Left ventricle myocardium inferior (tissue), 1 donor: ENCODE data around the gene FNIP1. TPM values are rescaled to one million over a fixed set of nuclear protein-coding genes. Genes with fewer than 3 reads are reported as not detected.
"Not testable (repeated sequence)": the region's sequence is repeated elsewhere in the genome, so short reads cannot be mapped to it uniquely, and the experiment has no call there.

ENCODE experiments used
- DNase-seq: peaks from one replicate; pipeline ENCODE4 v3.0.0-alpha.2; 2020
- H3K27ac ChIP-seq: fragments of 200-600 bp; replicated peaks from 2 replicates; pipeline ENCODE4 v1.8.0; 2021
- H3K27me3 ChIP-seq: fragments of 200-600 bp; 2 replicates; pipeline ENCODE4 v1.8.0; 2021; ENCODE audit warnings: low read depth
- H3K36me3 ChIP-seq: fragments of 200-600 bp; 2 replicates; pipeline ENCODE4 v1.8.0; 2021
- H3K4me1 ChIP-seq: fragments of 200-600 bp; 2 replicates; pipeline ENCODE4 v1.8.0; 2021
- H3K4me3 ChIP-seq: fragments of 200-600 bp; 2 replicates; pipeline ENCODE4 v1.8.0; 2021; ENCODE audit warnings: mild to moderate bottlenecking, moderate library complexity
- H3K9me3 ChIP-seq: fragments of 200-600 bp; replicated peaks from 2 replicates; pipeline ENCODE4 v1.8.0; 2021
- CTCF ChIP-seq: fragments of 200-600 bp; IDR thresholded peaks from 2 replicates; pipeline ENCODE4 v1.8.0; 2021; ENCODE audit warnings: antibody characterized with exemption, mild to moderate bottlenecking, borderline replicate concordance
- intact Hi-C: fragments of 100-400 bp; cut with micrococcal nuclease; formaldehyde crosslinking; loops from one replicate; pipeline ENCODE4 v1.11.0; 2022
- total RNA-seq: library from RNA; stranded (reverse); fragmentation: NEBNext Ultra II Directional; extraction: Animal tissue kit (Norgen Biotek cat#: 25700); gene quantifications from one replicate; pipeline ENCODE4 v1.2.1, GENCODE V29; 2021
- donor health status: DM: no; HTN: yes; CAD: no; lungs with severe emphysema.

The FNIP1 gene
- total RNA-seq, 1 donor from 2014 or later = 30.6 TPM

GRCh38 chr5:131745155-131745554, 51.7 kb downstream of the FNIP1 start:
- H3K36me3 ChIP-seq = peaks cover 33% of the 10 kb centered on the region
- no peaks in the 10 kb centered on the region for H3K9me3 ChIP-seq
- intact Hi-C loops = no loop called here
- no peak for TF ChIP-seq CTCF
- H3K4me1 ChIP-seq = peaks cover 32% of the 10 kb centered on the region
- no peak overlapping the region for H3K27ac ChIP-seq
- DNase-seq = no peak
- no peaks in the 10 kb centered on the region for H3K27me3 ChIP-seq
- no peak overlapping the region for H3K4me3 ChIP-seq

- Histone ChIP-seq H3K27ac (no peak overlapping the region), H3K27me3 (no peaks in the 10 kb centered on the region), H3K4me3 (no peak overlapping the region), H3K4me1 (peaks cover 10% of the 10 kb centered on the region), H3K9me3 (no peaks in the 10 kb centered on the region), H3K36me3 (peaks cover 44% of the 10 kb centered on the region)
- DNase-seq = no peak
- no peak for TF ChIP-seq CTCF
- intact Hi-C loops = no loop called here
Measured at GRCh38 chr5:131740477-131740876, 56.3 kb downstream of the FNIP1 start.

DNA sequence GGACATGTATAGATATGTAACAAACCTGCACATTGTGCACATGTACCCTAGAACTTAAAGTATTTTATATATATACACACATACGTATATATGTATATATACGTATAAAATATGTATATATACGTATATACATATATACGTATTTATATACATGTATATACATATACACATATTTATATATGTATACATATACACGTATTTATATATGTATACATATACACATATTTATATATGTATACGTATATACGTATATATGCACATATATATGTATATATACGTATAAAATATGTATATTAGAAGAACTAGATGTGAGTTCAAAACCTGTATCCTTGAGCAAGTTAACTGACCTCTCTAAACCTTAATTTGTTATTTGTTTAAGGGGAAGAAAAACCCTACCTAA, 61.4 kb downstream of the FNIP1 start:
- intact Hi-C loops = no loop called here
- Histone ChIP-seq H3K27ac (no peak overlapping the region), H3K27me3 (no peaks in the 10 kb centered on the region), H3K4me3 (no peak overlapping the region), H3K9me3 (no peaks in the 10 kb centered on the region), H3K36me3 (peaks cover 22% of the 10 kb centered on the region), H3K4me1 (peaks cover 4% of the 10 kb centered on the region)
- no peak for TF ChIP-seq CTCF
- no peak for DNase-seq

DNA sequence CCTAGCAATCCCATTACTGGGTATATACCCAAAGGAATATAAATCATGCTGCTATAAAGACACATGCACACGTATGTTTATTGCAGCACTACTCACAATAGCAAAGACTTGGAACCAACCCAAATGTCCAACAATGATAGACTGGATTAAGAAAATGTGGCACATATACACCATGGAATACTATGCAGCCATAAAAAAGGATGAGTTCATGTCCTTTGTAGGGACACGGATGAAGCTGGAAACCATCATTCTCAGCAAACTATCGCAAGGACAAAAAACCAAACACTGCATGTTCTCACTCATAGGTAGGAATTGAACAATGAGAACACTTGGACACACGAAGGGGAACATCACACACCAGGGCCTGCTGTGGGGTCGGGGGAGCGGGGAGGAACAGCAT, 61.9 kb downstream of the FNIP1 start:
- peaks cover 21% of the 10 kb centered on the region for H3K36me3 ChIP-seq
- H3K4me1 ChIP-seq, DNase-seq, H3K9me3 ChIP-seq, H3K27me3 ChIP-seq, H3K4me3 ChIP-seq, H3K27ac ChIP-seq, intact Hi-C loops: not testable (repeated sequence)

GRCh38 chr5:131729292-131729691, 67.5 kb downstream of the FNIP1 start:
- H3K4me1 ChIP-seq, intact Hi-C loops, H3K27ac ChIP-seq: not testable (repeated sequence)

DNA sequence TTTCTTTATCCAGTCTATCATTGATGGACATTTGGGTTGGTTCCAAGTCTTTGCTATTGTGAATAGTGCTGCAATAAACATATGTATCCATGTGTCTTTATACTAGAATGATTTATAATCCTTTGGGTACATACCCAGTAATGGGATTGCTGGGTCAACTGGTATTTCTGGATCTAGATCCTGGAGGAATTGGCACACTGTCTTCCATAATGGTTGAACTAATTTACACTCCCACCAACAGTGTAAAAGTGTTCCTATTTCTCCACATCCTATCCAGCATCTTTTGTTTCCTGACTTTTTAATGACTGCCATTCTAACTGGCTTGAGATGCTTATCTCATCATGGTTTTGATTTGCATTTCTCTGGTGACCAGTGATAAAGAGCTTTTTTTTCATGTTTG, 72.7 kb downstream of the FNIP1 start:
- Histone ChIP-seq H3K9me3 (peaks cover 18% of the 10 kb centered on the region), H3K36me3 (peaks cover 22% of the 10 kb centered on the region), H3K4me1 (peaks cover 25% of the 10 kb centered on the region)
- H3K27me3 ChIP-seq, DNase-seq, H3K4me3 ChIP-seq, intact Hi-C loops, H3K27ac ChIP-seq: not testable (repeated sequence)

More at GRCh38 chr5:131729292-131729691, 67.5 kb downstream of the FNIP1 start:
- H3K4me3 ChIP-seq, DNase-seq, H3K27me3 ChIP-seq, H3K9me3 ChIP-seq: not testable (repeated sequence)
- H3K36me3 ChIP-seq = peaks cover 34% of the 10 kb centered on the region

GRCh38 chr5:131720714-131721113, 76.1 kb downstream of the FNIP1 start:
- peak overlapping the region; percentile 34 for H3K27ac ChIP-seq
- no peaks in the 10 kb centered on the region for H3K27me3 ChIP-seq
- DNase-seq = no peak
- H3K36me3 ChIP-seq = peaks cover 36% of the 10 kb centered on the region
- intact Hi-C loops = no loop called here
- peaks cover 25% of the 10 kb centered on the region for H3K4me1 ChIP-seq
- no peak for TF ChIP-seq CTCF
- no peak overlapping the region for H3K4me3 ChIP-seq
- peaks cover 22% of the 10 kb centered on the region for H3K9me3 ChIP-seq
